Measurements from ENCODE around the gene NAT10.
"Not testable (repeated sequence)": the region's sequence is repeated elsewhere in the genome, so short reads cannot be mapped to it uniquely, and the experiment has no call there.

Gene NAT10

GRCh38 chr11:34067383-34068065 lies 37.9 kb upstream of the NAT10 start:
- CTCF ChIA-PET, result interaction anchor here (0.8 to 1.1 kb wide), 5 partner anchors 10 to 259 kb away, joined by 3 read pairs; no protein-coding TSS in a partner anchor

GRCh38 chr11:34068111-34068510 lies 37.3 kb upstream of the NAT10 start:
- TF ChIP-seq CTCF (IDR thresholded peaks at IDR 0.05; ENCODE audit: insufficient read depth, low read length, missing control alignments), result no peak
- H3K4me3 ChIP-seq (ENCODE audit: low read depth, low read length), result no peak overlapping the region
- ChIA-PET CTCF (interaction anchor here (0.8 to 1.3 kb wide), 4 partner anchors 10 to 260 kb away, joined by 3 read pairs; no protein-coding TSS in a partner anchor), POLR2A (no interaction called here)
- no peak for DNase-seq (ENCODE audit: low read depth, low spot score)

More at GRCh38 chr11:34067383-34068065, 37.9 kb upstream of the NAT10 start:
- no peak for TF ChIP-seq CTCF (IDR thresholded peaks at IDR 0.05; ENCODE audit: insufficient read depth, low read length, missing control alignments)
- no peak overlapping the region for H3K4me3 ChIP-seq (ENCODE audit: low read depth, low read length)
- POLR2A ChIA-PET, result no interaction called here
- DNase-seq (ENCODE audit: low read depth, low spot score), result no peak

- POLR2A ChIA-PET; DNase-seq (ENCODE audit: low read depth, low spot score); H3K4me3 ChIP-seq (ENCODE audit: low read depth, low read length): not testable (repeated sequence)
- CTCF ChIA-PET, result interaction anchor here (1.6 kb wide), 1 partner anchor 264 kb away, joined by 3 read pairs; no protein-coding TSS in a partner anchor
These were observed 34.1 kb upstream of the NAT10 start for GRCh38 chr11:34071306-34071705.

- TF ChIP-seq CTCF (IDR thresholded peaks at IDR 0.05; ENCODE audit: insufficient read depth, low read length, missing control alignments), result no peak
- H3K4me3 ChIP-seq (ENCODE audit: low read depth, low read length), result no peak overlapping the region
- no peak for DNase-seq (ENCODE audit: low read depth, low spot score)
- ChIA-PET POLR2A (no interaction called here), CTCF (interaction anchor here (1.2 kb wide), 1 partner anchor 13 kb away, joined by 3 read pairs; no protein-coding TSS in a partner anchor)
These were observed 33.4 kb upstream of the NAT10 start for GRCh38 chr11:34072041-34072440.

GRCh38 chr11:34072832-34073231 lies 32.6 kb upstream of the NAT10 start:
- TF ChIP-seq CTCF (IDR thresholded peaks at IDR 0.05; ENCODE audit: insufficient read depth, low read length, missing control alignments), result no peak
- CTCF ChIA-PET, result interaction anchor here (1.2 to 1.6 kb wide), 2 partner anchors 14 to 215 kb away, joined by 3 to 5 read pairs; no protein-coding TSS in a partner anchor
- no peak overlapping the region for H3K4me3 ChIP-seq (ENCODE audit: low read depth, low read length)
- POLR2A ChIA-PET, result no interaction called here
- DNase-seq (ENCODE audit: low read depth, low spot score), result no peak

- ChIA-PET CTCF (interaction anchor here (1.2 to 1.6 kb wide), 2 partner anchors 15 to 216 kb away, joined by 3 to 5 read pairs; no protein-coding TSS in a partner anchor), POLR2A (no interaction called here)
- no peak overlapping the region for H3K4me3 ChIP-seq (ENCODE audit: low read depth, low read length)
- no peak for DNase-seq (ENCODE audit: low read depth, low spot score)
- TF ChIP-seq CTCF (IDR thresholded peaks at IDR 0.05; ENCODE audit: insufficient read depth, low read length, missing control alignments), result no peak
These were observed 31.0 kb upstream of the NAT10 start for GRCh38 chr11:34074391-34074790.

Measured in AG04449 (cell line).